ENCODE data around the gene CPXM2.

DNA sequence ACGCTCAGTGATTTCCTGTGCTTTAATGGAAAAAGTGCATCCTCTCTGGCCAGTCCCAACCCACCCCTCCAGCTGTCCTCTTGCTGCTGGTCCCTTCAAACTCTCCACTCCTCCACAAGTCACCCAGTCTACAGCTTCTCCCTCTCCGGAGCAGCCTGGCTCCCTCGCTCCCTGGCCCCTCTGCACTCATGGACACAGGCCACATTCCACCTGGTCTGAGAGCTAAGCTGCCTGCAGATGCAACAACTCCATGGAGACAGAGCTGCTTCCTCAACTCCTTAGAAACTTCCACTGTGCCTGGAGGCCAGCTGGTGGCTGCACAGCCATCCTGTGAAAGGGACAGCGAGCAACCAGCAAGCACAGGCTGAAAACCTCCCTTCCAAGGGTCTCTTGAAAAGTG is 137.5 kb downstream of the CPXM2 start:
- TF ChIP-seq CREM (IDR thresholded peaks at IDR 0.05; ENCODE audit: low read depth) (no peak), POLR2A (IDR thresholded peaks at IDR 0.05; ENCODE audit: low read depth, low read length) (no peak), CHD2 (IDR thresholded peaks at IDR 0.05; ENCODE audit: borderline replicate concordance, low read depth, low read length) (no peak), EZH2 (IDR thresholded peaks at IDR 0.05; ENCODE audit: borderline replicate concordance, control insufficient read depth, low read depth, low read length) (no peak), FOXM1 (IDR thresholded peaks at IDR 0.05; ENCODE audit: low read depth, low read length) (no peak), CREB1 (IDR thresholded peaks at IDR 0.05; ENCODE audit: low read depth) (no peak), SREBF2 (IDR thresholded peaks at IDR 0.05; ENCODE audit: low read length) (no peak)
- TF ChIP-seq, protein P1, sequence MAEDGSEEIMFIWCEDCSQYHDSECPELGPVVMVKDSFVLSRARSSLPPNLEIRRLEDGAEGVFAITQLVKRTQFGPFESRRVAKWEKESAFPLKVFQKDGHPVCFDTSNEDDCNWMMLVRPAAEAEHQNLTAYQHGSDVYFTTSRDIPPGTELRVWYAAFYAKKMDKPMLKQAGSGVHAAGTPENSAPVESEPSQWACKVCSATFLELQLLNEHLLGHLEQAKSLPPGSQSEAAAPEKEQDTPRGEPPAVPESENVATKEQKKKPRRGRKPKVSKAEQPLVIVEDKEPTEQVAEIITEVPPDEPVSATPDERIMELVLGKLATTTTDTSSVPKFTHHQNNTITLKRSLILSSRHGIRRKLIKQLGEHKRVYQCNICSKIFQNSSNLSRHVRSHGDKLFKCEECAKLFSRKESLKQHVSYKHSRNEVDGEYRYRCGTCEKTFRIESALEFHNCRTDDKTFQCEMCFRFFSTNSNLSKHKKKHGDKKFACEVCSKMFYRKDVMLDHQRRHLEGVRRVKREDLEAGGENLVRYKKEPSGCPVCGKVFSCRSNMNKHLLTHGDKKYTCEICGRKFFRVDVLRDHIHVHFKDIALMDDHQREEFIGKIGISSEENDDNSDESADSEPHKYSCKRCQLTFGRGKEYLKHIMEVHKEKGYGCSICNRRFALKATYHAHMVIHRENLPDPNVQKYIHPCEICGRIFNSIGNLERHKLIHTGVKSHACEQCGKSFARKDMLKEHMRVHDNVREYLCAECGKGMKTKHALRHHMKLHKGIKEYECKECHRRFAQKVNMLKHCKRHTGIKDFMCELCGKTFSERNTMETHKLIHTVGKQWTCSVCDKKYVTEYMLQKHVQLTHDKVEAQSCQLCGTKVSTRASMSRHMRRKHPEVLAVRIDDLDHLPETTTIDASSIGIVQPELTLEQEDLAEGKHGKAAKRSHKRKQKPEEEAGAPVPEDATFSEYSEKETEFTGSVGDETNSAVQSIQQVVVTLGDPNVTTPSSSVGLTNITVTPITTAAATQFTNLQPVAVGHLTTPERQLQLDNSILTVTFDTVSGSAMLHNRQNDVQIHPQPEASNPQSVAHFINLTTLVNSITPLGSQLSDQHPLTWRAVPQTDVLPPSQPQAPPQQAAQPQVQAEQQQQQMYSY (CRISPR knock-in tag; IDR thresholded peaks at IDR 0.05) = no peak
